Heart right ventricle (tissue), 16 donors: ENCODE results near the gene PDPK1. TPM values are rescaled to one million over a fixed set of nuclear protein-coding genes. Genes with fewer than 3 reads are reported as not detected.

Experiments
- ATAC-seq, 8 donors: fragments of 200-7000 bp; cut with Tn5 transposase; one replicate each; pipeline ENCODE4 v1.9.1; 2020; ENCODE audit warnings: mild to moderate bottlenecking in 8 of 8, moderate library complexity in 8 of 8, moderate number of reproducible peaks in 1 of 8
- DNase-seq, 2 donors: peaks; one replicate each; pipeline ENCODE4 v3.0.0-alpha.2; 2020
- H3K27ac ChIP-seq, 10 donors: fragments of 200-600 bp; sonication (generic) in 2 of 10; one replicate each; pipeline versions ENCODE4 v1.5.0 to v1.8.0; 2020 to 2022; ENCODE audit warnings: mild to moderate bottlenecking in 3 of 10
- H3K27me3 ChIP-seq, 7 donors: fragments of 200-600 bp; one replicate each; pipeline ENCODE4 v1.8.0; 2021 to 2022; ENCODE audit warnings: mild to moderate bottlenecking in 2 of 7
- H3K36me3 ChIP-seq, 9 donors: fragments of 200-600 bp; sonication (generic) in 1 of 9; one replicate each; pipeline versions ENCODE4 v1.5.0 to v1.8.0; 2020 to 2022; ENCODE audit warnings: mild to moderate bottlenecking in 2 of 9
- H3K4me1 ChIP-seq, 9 donors: fragments of 200-600 bp; sonication (generic) in 1 of 9; one replicate each; pipeline versions ENCODE4 v1.5.0 to v1.8.0; 2020 to 2022; ENCODE audit warnings: mild to moderate bottlenecking in 4 of 9
- H3K4me3 ChIP-seq, 10 donors: fragments of 200-600 bp; sonication (generic) in 2 of 10; one replicate each; pipeline versions ENCODE4 v1.5.0 to v1.8.0; 2020 to 2022; ENCODE audit warnings: mild to moderate bottlenecking in 7 of 10, moderate library complexity in 2 of 10
- H3K9me3 ChIP-seq, 11 donors: fragments of 200-600 bp in 10 of 11; sonication (generic) in 2 of 11; one replicate each; pipeline versions ENCODE4 v1.5.0 to v1.8.0; 2013 to 2022; ENCODE audit warnings: mild to moderate bottlenecking in 2 of 11, control low read depth in 1 of 11, moderate library complexity in 1 of 11
- WGBS, 2 donors: extraction: QIAGEN DNeasy Blood & Tissue Kit; methylation state at CpG; one replicate each; pipeline ENCODE4 v1.1.7; 2013; ENCODE audit warnings: inconsistent platforms in 1 of 2; 5-methylcytosine and 5-hydroxymethylcytosine counted together
- intact Hi-C, 10 donors: fragments of 100-400 bp; cut with DNase I; formaldehyde crosslinking; loops; one replicate each; pipeline versions ENCODE4 v1.11.1 to v1.14.2; 2022
- polyA plus RNA-seq, 2 donors: library from polyadenylated mRNA; stranded (reverse); fragments of 200-250 nt; gene quantifications; one replicate each; pipeline ENCODE4 v1.2.3, GENCODE V29; 2013
- total RNA-seq, 10 donors: library from RNA; stranded (reverse); fragmentation: NEBNext Ultra II Directional in 3 of 10; extraction: Animal tissue kit (Norgen Biotek cat#: 25700) in 3 of 10; gene quantifications; one replicate each; pipeline versions ENCODE4 v1.2.1 to v1.2.4, GENCODE V29; 2021 to 2023
- TF ChIP-seq, protein P1 (sequence below), 9 donors: fragments of 200-600 bp; sonication (generic) in 2 of 9; IDR thresholded peaks; one replicate each; pipeline versions ENCODE4 v1.5.0 to v1.8.0; 2021 to 2022; ENCODE audit warnings: antibody characterized with exemption in 9 of 9, mild to moderate bottlenecking in 5 of 9, moderate library complexity in 1 of 9
- donor health status: Arrhythmogenic right ventricular cardiomyopathy.
- donor health status: ischemic (EF 13 %, LVEDD 7.1; RV severe dilation, severe dysfunction).
- donor health status: healthy with polysubstance abuse.
- donor health status: DM: no; HTN: yes; CAD: no.
- donor health status: DM: no; HTN: no; CAD: no.
- donor health status: ischemic (EF 25% LVEDD 6.9; RV normal size, moderate dysfunction).
- donor health status: ischemic (EF 25% LVEDD 5.7; RV mildly dilated, moderate dysfunction).
- donor health status: healthy.
- donor health status: DM: yes; HTN: yes; CAD: no.
- donor health status: Ischemic cardiomyopathy.
- donor health status: ischemic (EF 35%, LVEDD 5.7; RV mildly dilated, moderate dysfunction).
- donor health status: nonischemic (EF 11% LVEDD 7.7; RV severe dilation, severe dysfunction).
- donor health status: DM: yes; HTN: yes; CAD: no.
- donor health status: PGD.
- donor health status: ischemic (EF 29% LVEDD 5.4; RV normal size, mild dysfunction).
- donor health status: nonischemic (EF 23%, LVEDD 6.1; RV moderate dilation, normal function).

Gene PDPK1
- total and polyA plus RNA-seq, 12 donors: 11.0 to 47.7 (median 37.8) TPM

DNA sequence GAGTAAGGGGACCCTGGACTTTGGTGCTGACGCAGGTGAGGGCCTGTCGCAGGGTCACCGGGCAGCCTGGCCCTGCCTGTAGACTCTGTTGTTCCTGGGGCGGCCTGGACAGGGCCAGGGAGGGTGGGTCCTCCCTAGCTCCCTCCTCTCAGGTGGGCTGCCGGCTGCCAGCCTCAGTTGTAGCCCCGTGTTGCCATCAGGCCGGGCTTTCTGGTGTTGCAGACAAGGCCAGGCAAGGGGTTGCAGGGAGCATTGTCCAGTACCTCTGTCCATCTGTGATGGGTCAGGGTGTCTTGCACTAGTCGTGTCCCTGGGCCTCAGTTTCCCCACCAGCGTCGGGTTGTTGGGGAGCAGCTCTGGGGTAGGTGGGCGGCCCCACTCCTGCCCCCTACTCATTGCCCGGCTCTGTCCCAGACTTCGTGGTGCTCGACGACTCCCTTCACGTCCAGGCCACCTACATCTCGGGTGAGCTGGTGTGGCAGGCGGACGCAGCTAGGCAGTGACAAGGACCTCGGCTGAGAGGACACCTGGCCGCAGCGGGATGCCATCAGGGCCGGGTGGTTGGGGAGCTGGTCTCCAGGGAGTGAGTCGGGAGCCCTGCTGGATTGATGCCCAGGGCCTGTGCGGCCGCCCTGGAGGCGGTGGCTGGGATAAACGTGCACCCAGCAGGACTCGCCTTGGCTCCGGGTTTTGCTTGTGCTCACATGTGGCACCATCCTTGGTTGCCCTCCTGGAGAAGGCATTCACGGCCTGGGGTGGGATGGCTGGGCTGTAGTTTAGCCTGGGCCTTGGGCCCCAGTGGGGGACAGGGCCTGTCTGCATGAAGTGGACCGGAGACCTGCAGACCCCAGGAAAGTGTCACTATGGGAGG is 8.5 kb upstream of the PDPK1 start:
- H3K36me3 ChIP-seq: peaks cover 0 to 62% (median 12%) of the 10 kb centered on the region in 9 donors
- H3K27me3 ChIP-seq: no peaks in the 10 kb centered on the region
- DNase-seq (peak in 1 of 2 donors; percentile 18), ATAC-seq (no peak)
- H3K9me3 ChIP-seq: no peaks in the 10 kb centered on the region
- WGBS, 2 donors: 90% methylated on average over 32 of the region's 32 CpGs
- intact Hi-C loops: no loop called here
- TF ChIP-seq, protein P1, sequence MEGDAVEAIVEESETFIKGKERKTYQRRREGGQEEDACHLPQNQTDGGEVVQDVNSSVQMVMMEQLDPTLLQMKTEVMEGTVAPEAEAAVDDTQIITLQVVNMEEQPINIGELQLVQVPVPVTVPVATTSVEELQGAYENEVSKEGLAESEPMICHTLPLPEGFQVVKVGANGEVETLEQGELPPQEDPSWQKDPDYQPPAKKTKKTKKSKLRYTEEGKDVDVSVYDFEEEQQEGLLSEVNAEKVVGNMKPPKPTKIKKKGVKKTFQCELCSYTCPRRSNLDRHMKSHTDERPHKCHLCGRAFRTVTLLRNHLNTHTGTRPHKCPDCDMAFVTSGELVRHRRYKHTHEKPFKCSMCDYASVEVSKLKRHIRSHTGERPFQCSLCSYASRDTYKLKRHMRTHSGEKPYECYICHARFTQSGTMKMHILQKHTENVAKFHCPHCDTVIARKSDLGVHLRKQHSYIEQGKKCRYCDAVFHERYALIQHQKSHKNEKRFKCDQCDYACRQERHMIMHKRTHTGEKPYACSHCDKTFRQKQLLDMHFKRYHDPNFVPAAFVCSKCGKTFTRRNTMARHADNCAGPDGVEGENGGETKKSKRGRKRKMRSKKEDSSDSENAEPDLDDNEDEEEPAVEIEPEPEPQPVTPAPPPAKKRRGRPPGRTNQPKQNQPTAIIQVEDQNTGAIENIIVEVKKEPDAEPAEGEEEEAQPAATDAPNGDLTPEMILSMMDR (IDR thresholded peaks at IDR 0.05): no peak
- H3K27ac ChIP-seq: no peak overlapping the region
- peaks cover 0 to 23% (median 12%) of the 10 kb centered on the region in 9 donors for H3K4me1 ChIP-seq
- H3K4me3 ChIP-seq: no peak overlapping the region

DNA sequence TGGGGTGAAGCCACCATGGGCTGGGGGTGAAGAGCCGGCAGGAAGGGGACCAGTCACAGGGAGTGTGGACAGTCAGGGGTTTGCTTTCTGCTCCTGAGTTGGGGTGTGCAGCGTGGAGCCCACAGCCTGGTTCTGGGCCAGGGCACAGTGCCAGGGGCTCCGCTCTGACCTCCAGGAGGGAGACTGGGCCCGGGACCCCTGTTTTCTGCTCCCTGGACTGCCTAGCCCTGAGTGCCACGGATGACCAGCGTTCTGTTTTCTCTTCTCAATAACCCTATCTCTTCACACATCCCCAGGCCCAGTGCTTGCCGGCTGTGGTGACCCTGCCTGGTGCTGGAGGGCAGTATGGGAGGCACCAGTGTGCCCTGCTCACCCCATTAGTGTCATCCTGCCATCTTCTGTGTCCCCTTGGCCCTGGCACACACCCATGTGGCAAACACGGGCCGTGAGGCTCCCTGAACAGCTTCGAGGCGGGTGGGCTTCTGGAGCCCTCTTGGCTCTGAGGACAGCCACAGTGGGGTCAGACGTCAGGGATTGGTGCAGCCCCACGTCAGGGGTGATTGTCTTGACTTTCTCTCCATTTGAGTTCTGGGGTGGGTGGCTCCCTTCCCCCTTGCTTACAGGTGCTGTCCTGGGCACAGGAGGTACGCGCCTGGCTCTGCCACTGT is 7.7 kb upstream of the PDPK1 start:
- WGBS, 2 donors: 89 to 93% methylated on average over 14 to 15 of the region's 15 CpGs
- no peak for ATAC-seq
- Histone ChIP-seq H3K27ac (no peak overlapping the region), H3K4me3 (no peak overlapping the region), H3K36me3 (peaks cover 0 to 54% (median 11%) of the 10 kb centered on the region in 9 donors), H3K9me3 (no peaks in the 10 kb centered on the region), H3K4me1 (peaks cover 0 to 23% (median 12%) of the 10 kb centered on the region in 9 donors), H3K27me3 (no peaks in the 10 kb centered on the region)
- intact Hi-C loops: no loop called here
- no peak for DNase-seq
- TF ChIP-seq, protein P1 (IDR thresholded peaks at IDR 0.05): no peak

DNA sequence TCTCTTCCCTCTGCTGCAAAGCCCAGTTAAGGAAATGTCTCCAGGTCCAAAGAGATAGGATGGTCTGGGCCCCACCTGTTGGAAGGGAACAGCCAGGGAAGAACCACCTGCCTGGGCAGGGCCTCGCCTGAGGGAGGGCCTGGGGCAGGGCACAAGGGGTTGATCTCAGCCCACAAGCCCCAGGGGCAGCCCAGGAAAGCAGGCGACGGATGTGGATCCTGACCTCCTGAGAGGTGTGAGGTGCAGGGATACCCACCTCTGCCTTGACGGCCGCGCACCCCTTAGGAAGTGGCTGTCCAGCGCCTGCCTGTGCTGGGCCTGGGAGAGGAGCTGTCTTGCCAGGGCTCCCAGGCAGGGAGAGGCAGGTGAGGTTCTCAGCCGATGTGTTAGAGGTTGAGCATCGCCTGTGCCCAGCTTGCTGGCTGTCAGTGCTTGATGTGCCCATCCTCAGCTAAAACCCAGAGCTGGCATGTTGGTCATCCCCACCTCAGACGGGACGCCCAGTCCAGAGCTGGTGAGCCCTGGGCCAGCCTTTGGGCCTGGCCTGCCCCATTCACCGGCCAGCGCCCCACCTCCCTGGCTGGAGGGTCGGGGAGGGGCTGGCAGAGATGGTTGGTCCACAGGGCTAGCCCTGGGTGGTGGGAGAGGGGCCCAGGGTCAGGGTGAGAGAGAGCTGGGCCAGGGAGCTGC is 7.0 kb upstream of the PDPK1 start:
- intact Hi-C loops: no loop called here
- Histone ChIP-seq H3K4me3 (peak overlapping the region in 5 of 10 donors; percentile 66 to 77 (median 70)), H3K9me3 (no peaks in the 10 kb centered on the region), H3K27ac (peak overlapping the region in 9 of 10 donors; percentile 78 to 94 (median 85)), H3K4me1 (peaks cover 0 to 26% (median 12%) of the 10 kb centered on the region in 9 donors), H3K36me3 (peaks cover 0 to 48% (median 11%) of the 10 kb centered on the region in 9 donors), H3K27me3 (no peaks in the 10 kb centered on the region)
- ATAC-seq: no peak
- TF ChIP-seq, protein P1 (IDR thresholded peaks at IDR 0.05): no peak
- 85 to 91% methylated on average over 14 of the region's 14 CpGs for WGBS, 2 donors
- no peak for DNase-seq

DNA sequence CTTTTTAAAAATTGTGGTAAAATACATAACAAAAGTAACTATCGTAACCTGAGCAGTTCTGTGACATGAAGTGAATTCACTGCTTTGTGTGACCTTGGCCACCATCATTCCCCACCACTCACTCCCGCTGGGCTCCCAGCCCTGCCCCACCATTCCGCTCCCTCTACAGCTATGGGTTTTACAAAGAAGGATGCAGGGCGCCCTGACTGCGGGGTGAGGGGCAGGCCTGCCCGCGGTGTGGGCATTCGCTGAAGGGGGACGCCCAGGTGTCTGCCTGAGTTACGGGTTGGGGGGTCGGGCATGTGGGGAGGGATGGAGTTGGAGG is 6.5 kb upstream of the PDPK1 start, which contains the start of gene CEMP1:
CEMP1 (minus strand) TSS at position 38 of the 325 bp plus-strand sequence. CDS start 335 bp downstream, outside the sequence.
- Histone ChIP-seq H3K4me1 (peaks cover 0 to 32% (median 12%) of the 10 kb centered on the region in 9 donors), H3K27me3 (no peaks in the 10 kb centered on the region), H3K27ac (peak within 1 kb of the TSS; percentile 55 to 94 (median 86)), H3K9me3 (no peaks in the 10 kb centered on the region), H3K4me3 (peak within 1 kb of the TSS; percentile 47 to 77 (median 66)), H3K36me3 (peaks cover 0 to 42% (median 11%) of the 10 kb centered on the region in 9 donors)
- WGBS, 2 donors: 11 to 17% methylated on average over 11 of the region's 11 CpGs
- TF ChIP-seq, protein P1 (IDR thresholded peaks at IDR 0.05): no peak
- DNase-seq (no peak), ATAC-seq (peak in 2 of 8 donors; percentile 0 to 3)
- intact Hi-C loops: no loop called here
